NCI-H510A treated with DMSO at 0.1 percent for 48 hours (cell line): ENCODE data around the gene GREB1.

Experiments used
- DNase-seq: peaks from one replicate; lab custom pipeline; 2025; lab: John Stamatoyannopoulos, UW

The GREB1 gene

GRCh38 chr2:11512431-11512830 lies 21.4 kb upstream of the GREB1 start:
- no peak for DNase-seq

DNA sequence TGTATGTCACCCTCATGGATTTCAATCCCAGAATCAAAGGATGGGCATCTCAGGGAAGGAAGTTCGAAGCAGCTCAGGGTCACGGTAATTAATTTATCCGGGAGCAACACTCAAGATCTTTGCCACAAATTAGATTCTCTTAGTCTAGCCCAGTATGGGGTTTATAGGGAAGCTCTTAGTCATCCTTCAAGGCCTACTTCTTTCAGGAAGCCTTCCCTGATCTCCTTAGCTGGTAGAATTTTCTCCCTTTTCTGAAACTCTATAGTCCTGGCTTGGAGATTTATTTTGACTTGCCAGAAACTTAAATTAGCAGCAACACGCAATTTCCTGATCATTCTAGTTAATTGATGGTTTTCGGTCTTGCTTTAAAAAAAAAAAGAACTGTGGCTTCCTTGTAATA lies 20.5 kb upstream of the GREB1 start:
- DNase-seq: no peak

DNA sequence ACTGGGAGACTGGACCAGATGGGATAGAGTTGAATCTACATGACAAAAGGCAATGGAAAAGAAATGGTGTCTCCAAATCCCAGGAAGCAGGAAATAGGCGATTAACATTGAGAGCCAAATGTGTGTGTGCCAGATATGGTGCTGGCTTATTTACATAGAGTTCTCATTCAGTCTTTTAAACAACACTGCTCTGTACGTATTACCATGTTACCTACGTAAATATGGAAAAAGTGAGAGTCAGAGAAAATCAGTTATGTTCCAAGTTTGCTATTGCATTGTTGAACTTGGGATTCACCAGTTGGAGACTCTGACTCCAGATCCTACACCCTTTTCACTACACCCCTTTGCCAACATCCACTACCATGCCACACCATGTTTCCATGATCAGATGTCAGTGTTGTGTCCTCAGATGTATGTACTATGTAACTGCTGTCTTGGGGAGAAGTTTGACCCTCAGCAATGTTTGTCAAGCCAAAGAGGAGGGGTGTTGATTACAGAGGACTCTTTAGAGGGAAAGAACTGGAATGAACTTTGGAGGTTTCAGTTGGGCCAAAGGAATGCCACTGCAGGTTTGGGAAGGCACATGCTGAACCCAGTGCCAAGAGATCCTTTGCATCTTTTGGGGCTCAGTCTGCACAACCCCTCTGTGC lies 19.6 kb upstream of the GREB1 start:
- no peak for DNase-seq

DNA sequence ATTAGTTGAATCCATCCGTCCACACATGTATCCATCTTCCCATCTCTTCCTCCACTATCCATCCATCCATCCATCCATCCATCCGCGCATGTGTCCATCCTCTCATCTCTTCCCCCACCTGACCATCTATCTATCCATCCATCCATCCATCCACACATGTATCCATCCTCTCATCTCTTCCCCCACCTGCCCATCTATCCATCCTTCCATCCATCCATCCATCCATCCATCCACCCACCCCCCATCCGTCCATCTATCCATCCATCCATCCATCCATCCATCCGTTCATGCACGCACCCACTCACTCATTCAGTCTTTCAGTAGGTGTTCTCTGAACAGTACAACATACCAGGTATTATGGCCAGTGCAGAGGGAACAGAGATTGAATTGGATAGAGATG lies 18.9 kb upstream of the GREB1 start:
- no peak for DNase-seq

DNA sequence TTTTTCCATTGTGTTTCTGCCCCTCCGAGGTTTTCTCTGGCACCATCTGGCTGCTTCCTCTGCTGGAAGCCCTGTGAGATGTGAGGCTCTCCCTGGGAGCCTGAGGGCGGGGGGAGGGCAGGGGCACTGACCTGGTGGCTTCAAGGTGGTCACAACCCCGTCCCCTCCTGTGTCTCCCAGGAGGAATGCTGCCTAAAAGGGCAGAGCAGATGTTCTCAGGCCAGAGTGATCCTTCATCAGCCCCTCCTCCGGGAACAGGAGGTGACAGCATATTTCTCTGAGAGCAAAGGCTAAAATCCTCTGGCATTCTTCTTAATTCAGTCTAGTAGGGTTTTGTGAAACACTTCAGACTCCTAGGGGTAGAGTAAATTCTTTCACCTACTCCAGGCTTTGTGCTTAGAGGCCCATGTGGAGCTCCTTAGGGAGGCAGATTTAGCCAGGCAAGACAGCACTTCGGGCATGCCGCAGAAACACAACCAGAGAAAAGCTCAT lies 18.3 kb upstream of the GREB1 start:
- DNase-seq: no peak

DNA sequence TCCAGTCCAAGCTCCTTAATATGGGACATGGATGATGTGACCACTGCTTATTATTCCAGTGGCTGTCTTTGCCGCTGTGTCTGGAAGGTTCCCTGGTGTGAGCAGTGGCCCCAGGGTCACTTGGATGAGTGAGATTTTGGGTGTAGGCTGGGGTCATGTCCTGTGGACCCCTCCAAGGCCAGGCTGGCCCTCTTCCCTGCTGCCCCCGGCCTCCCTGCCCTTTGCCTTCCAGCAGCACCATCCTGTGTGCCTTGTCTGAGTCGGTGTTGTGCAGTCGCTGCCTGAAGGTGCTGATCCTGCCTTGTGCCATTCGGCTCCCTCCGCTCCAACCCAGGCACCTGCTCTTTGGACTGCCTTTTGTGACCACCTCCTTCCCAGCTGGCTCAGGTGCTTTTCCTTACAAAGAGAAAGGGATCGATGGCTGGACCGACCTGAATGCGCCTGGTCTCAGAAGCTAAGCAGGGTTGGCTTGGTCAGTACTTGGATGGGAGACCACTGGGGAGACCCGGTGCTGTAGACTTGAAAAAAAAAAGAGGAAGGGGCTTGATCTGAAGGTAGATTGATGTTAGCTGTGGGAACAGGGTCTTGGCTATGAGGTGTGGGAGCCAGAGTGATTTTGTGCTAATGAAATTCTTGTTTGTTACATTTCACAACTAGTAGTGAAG lies 16.7 kb upstream of the GREB1 start:
- DNase-seq: no peak

GRCh38 chr2:11517906-11518305 lies 15.9 kb upstream of the GREB1 start:
- no peak for DNase-seq

DNA sequence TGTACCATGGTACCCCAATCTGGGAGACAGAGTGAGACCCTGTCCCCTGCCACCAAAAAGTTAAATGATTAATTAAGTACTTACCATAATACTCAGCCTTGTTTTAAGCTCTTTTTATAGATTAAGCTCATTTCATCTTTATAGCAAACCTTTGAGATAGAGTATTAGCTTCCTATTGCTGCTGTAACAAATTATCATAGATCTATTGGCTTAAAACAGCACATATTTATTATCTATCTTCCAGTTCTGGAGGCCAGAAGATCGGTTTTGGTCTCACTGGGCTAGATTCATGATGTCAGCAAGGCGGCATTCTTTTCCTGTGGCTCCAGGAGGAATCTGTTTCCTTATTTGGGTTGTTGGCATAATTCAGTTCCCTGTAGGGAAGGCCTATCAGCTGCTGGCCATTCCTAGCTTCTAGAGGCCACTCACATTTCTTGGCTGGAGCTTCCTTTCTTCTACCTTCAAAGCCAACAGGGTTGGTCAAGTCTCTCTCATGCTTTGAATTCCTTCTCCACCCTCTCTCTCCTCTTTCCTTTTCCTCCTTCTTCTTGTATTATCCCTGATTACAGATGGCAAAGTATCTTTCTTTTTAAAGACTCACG lies 13.7 kb upstream of the GREB1 start:
- no peak for DNase-seq

- DNase-seq: no peak
Observed at GRCh38 chr2:11521775-11522174, 12.1 kb upstream of the GREB1 start.

DNA sequence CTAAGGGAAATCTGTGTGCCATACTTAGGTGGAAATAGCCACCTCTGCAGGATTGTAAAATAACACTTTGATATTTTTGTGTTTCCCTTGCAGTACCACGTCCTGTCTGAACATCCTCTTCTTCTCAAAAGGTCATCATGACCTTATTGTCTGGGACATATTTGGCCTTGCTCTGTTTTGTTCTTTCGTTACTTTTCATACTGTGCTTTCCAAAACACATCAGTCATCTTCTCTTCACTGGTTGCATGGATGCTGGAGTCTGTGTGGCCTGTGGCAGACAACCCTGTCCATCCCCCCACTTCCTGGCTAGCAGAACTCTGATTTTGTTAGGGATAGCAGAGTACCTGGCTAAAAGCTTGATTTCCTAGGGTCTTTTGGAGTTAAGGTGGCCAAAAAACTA lies 9.4 kb upstream of the GREB1 start:
- DNase-seq: no peak

- DNase-seq: no peak
Observed at GRCh38 chr2:11525762-11526161, 8.1 kb upstream of the GREB1 start.

GRCh38 chr2:11527001-11527400 lies 6.8 kb upstream of the GREB1 start:
- no peak for DNase-seq

- DNase-seq: no peak
Observed at GRCh38 chr2:11528228-11528627, 5.6 kb upstream of the GREB1 start.

GRCh38 chr2:11530864-11531465 lies 2.9 kb upstream of the GREB1 start:
- no peak for DNase-seq

DNA sequence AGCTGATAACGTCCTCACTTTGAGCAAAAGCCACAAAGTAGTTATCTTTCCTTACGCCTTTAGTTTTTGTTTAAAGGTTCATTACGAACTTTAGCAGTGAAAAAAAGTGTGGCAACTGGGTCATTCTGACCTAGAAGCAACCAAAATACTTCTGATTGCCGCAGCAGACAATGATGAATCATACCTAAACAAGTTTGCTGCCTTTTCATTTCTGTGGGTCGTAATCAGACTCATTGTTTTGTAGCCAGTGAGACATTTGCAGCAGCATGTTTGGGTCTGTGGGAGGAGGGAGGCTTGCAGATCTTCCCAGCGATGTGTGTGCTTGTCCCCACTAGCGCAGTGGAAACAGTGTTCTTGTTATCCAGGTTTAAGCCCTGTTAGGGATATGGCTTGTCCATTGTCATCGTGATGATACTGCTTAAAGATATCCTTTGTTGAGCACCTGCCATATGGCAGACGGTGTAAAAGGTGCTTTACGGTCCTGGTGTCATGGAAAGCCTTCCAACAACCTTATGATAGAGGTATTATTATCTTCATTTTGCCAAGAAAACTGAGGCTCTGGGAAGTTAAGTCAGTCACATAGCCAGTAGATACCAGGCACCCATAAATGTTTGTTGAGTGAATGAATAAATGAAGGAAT lies 1.3 kb upstream of the GREB1 start:
- no peak for DNase-seq

- no peak for DNase-seq
Observed at GRCh38 chr2:11534071-11534745, 363 bp downstream of the GREB1 start.

DNA sequence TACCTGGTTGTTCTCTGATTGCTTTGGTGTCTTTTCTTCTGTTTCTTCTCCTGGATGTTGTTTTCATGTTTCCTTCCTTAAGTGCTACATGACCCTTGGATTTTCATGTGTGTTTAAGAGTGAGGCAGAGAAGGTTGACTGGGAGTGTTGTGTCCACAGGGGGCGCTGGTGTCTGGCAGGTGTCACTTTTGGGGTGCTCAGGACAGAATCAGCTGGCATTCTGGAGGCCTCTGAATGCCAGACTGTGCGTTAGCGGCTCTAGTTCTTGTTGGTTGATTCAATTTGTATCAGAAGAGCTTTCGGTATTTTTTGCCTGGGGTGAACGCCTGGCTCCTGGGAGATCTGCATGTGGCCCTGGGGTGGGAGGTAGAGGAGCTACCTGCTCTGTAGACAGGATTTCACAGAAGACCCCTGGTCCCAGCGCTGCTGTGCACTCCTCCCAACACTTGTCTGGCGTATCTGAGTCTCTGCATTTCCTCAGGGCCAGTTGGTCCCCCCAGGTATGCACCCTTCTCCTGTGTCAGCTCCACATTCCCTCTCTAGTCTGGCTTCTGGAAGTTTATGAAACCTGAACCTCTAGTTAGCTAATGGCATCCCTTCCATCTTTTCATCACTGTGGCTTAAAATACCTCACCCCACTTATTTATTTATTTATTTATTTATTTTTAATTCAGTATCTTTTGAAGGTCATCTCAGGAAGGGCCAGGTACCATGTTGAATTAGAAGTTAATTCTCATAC lies 1.1 kb downstream of the GREB1 start:
- no peak for DNase-seq

DNA sequence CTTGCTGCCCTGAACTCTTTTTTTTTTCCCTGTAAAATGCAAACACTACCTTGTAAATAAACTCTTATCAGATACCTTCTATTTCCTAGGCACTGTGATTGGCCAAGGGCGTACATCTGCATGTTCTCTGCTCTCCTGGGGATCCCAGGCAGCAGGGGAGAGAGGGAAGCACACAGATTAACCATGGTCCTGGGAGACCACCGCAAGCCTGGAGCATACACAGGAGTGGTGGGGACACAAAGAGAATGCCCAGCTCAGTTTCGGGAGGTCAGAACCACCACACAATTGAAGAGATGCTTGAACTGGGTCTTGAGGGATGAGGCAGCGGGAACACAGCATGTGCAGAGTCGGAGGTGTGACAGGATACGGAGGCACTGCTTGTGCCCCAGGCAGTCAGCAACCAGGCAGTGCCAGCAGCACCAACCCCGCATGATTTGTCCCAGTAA lies 2.1 kb downstream of the GREB1 start:
- no peak for DNase-seq

DNA sequence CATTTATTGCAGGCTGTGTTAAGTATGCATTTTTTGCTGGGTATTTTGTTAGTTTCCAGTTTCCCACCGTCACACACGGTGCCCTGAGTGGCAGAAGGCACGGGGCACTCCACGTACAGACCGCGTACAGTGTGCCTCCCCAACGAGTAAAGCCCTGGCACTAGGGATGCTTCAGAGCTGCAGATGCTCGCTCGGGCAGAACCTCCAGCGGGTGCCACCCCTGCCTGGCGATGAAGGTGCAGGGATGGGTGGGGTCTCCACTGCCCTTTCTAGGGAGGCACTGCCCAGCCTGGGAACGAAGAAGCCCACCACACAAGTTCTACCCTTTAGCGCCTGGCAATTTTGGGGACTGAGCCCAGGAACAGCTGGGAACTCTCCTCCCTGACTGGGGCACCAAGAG lies 4.1 kb downstream of the GREB1 start:
- peak; percentile 52 for DNase-seq

GRCh38 chr2:11539317-11540147 lies 5.7 kb downstream of the GREB1 start:
- DNase-seq: peak; percentile 59
